ENCODE measurements around the gene DNAL4. TPM values are rescaled to one million over a fixed set of nuclear protein-coding genes. Genes with fewer than 3 reads are reported as not detected.

Gene DNAL4
- total RNA-seq, 1 experiment from 2014 or later = 8.3 TPM

DNA sequence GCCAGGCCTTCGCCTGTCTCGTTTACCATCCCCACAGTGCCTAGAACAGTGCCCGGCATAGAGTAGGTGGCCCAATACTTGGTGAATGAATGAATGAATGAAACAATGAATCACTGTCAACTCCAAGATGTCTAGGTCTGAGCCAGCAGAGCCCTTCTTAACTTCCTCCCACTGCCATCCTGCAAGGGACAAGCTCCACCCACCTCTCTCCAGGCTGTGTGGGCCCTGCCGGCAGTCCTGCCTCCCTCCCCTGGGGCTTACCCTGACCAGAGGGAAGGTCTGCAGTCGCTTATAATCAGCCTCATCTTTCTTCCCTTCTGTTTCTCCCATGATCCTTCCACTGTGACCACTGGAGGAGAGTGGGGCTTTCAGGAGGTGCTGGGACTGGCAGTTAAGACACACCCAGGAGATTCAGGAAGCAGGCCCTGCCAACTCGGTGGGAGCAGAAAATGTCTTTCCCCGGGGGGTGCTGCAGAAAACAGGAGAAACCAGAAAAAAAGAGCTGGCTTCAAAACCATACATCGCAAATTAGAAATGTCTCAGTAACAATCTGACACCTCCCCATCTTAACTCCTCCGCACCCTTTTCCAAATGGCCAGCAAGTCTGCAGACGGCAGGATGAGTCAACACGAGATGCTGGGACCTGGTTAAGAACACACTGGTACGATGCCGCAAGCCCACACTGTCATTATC is 11.4 kb downstream of the DNAL4 start:
- H3K36me3 Mint-ChIP-seq (ENCODE audit: insufficient read depth in 1 of 3, low read depth in 3 of 3) = peaks cover 0 to 2% (median 0%) of the 10 kb centered on the region in 3 experiments; a peak in 1 of 7 replicates
- Histone ChIP-seq H3K4ac (ENCODE audit: low read depth, low read length) (no peak overlapping the region), H3K18ac (ENCODE audit: insufficient read length, low read depth, low read length) (no peak overlapping the region), H2AK5ac (ENCODE audit: insufficient read length, low read length) (no peak overlapping the region), H2BK20ac (ENCODE audit: low read depth, low read length, poor library complexity, severe bottlenecking) (no peak overlapping the region), H4K91ac (ENCODE audit: insufficient read length, low read depth, low read length) (no peak overlapping the region), H3K4me1 (ENCODE audit: insufficient read depth, low read length) (no peaks in the 10 kb centered on the region), H3K14ac (ENCODE audit: insufficient read depth, low read length) (no peak overlapping the region), H3K27ac (ENCODE audit: insufficient read length, low read depth, low read length) (no peak overlapping the region), H3K23me2 (ENCODE audit: insufficient read length, low read depth, low read length, poor library complexity, severe bottlenecking) (no peaks in the 10 kb centered on the region), H2AFZ (ENCODE audit: low read length) (no peak overlapping the region), H3K79me2 (ENCODE audit: insufficient read depth, low read length) (no peaks in the 10 kb centered on the region), H3K4me2 (ENCODE audit: insufficient read depth, insufficient read length, low read length) (no peak overlapping the region), H4K8ac (replicated peaks; ENCODE audit: insufficient read length, low read depth, low read length) (no peak overlapping the region), H3T11ph (ENCODE audit: low read length) (no peak overlapping the region), H3K9ac (ENCODE audit: extremely low read depth, insufficient read length, low read length) (no peak overlapping the region), H3K56ac (ENCODE audit: insufficient read length, low read depth, low read length) (no peak overlapping the region), H2BK5ac (ENCODE audit: insufficient read length, low read length) (no peak overlapping the region), H3K79me1 (ENCODE audit: insufficient read depth, low read depth, low read length, poor library complexity, severe bottlenecking) (no peaks in the 10 kb centered on the region), H2BK15ac (ENCODE audit: low read depth, low read length) (no peak overlapping the region), H4K5ac (ENCODE audit: insufficient read length, low read depth, low read length) (no peak overlapping the region), H2BK120ac (ENCODE audit: low read depth, low read length, poor library complexity, severe bottlenecking) (no peak overlapping the region), H2BK12ac (ENCODE audit: insufficient read length, low read depth, low read length) (no peak overlapping the region), H3K27me3 (ENCODE audit: insufficient read depth, low read length) (no peaks in the 10 kb centered on the region), H3K9me3 (ENCODE audit: control insufficient read depth, low read depth, low read length) (no peaks in the 10 kb centered on the region), H3K23ac (ENCODE audit: insufficient read length, low read depth, low read length) (no peak overlapping the region), H4K20me1 (ENCODE audit: control insufficient read depth, insufficient read depth, insufficient read length) (no peaks in the 10 kb centered on the region)
- no peak overlapping the region; a peak in 1 of 7 replicates for H3K27ac Mint-ChIP-seq
- no peak for DNase-seq
- H3K4me3 Mint-ChIP-seq = no peak overlapping the region
- H3K9me3 Mint-ChIP-seq = no peaks in the 10 kb centered on the region
- TF ChIP-seq, protein P1, sequence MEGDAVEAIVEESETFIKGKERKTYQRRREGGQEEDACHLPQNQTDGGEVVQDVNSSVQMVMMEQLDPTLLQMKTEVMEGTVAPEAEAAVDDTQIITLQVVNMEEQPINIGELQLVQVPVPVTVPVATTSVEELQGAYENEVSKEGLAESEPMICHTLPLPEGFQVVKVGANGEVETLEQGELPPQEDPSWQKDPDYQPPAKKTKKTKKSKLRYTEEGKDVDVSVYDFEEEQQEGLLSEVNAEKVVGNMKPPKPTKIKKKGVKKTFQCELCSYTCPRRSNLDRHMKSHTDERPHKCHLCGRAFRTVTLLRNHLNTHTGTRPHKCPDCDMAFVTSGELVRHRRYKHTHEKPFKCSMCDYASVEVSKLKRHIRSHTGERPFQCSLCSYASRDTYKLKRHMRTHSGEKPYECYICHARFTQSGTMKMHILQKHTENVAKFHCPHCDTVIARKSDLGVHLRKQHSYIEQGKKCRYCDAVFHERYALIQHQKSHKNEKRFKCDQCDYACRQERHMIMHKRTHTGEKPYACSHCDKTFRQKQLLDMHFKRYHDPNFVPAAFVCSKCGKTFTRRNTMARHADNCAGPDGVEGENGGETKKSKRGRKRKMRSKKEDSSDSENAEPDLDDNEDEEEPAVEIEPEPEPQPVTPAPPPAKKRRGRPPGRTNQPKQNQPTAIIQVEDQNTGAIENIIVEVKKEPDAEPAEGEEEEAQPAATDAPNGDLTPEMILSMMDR (conservative IDR thresholded peaks at IDR 0.05) = no peak
- no CpG with 5 or more reads among the region's 13 CpGs for WGBS (ENCODE audit: extremely low coverage, insufficient read length, low lambda C conversion rate)
- no peaks in the 10 kb centered on the region; the same call in 1 of the 2 replicates for H3K27me3 Mint-ChIP-seq (ENCODE audit: low read depth)
- H3K4me1 Mint-ChIP-seq = peaks cover 8 to 13% of the 10 kb centered on the region in 2 experiments
